Vagina (tissue), 2 donors: Measurements from ENCODE around the gene C2orf76. TPM values are rescaled to one million over a fixed set of nuclear protein-coding genes. Genes with fewer than 3 reads are reported as not detected.
A peak's percentile ranks its signal among the peaks of the same experiment; 100 is the strongest.

Experiments
- DNase-seq, 2 donors: peaks; one replicate each; pipeline ENCODE4 v3.0.0-alpha.2; 2017; ENCODE audit errors: extremely low spot score in 2 of 2
- H3K27ac ChIP-seq: fragments of 200-600 bp; sonication (generic); one replicate; pipeline ENCODE4 v1.5.1; 2019
- H3K27me3 ChIP-seq: fragments of 200-600 bp; sonication (generic); one replicate; pipeline ENCODE4 v1.5.1; 2019
- H3K36me3 ChIP-seq, 2 donors: fragments of 200-600 bp; sonication (generic); one replicate each; pipeline ENCODE4 v1.5.1; 2017 to 2019
- H3K4me1 ChIP-seq: fragments of 200-600 bp; sonication (generic); one replicate; pipeline ENCODE4 v1.5.1; 2019
- H3K4me3 ChIP-seq, 2 donors: fragments of 200-600 bp; sonication (generic); 1 replicate in 1 of 2; 2 replicates in 1 of 2; pipeline ENCODE4 v1.5.1; 2016 to 2019
- H3K9me3 ChIP-seq: fragments of 200-600 bp; sonication (generic); one replicate; pipeline ENCODE4 v1.5.1; 2019
- CTCF ChIP-seq, 3 experiments: fragments of 450-650 bp in 2 of 3; fragments of 200-600 bp in 1 of 3; sonication (generic) in 1 of 3; IDR thresholded peaks; one replicate each; pipeline ENCODE4 v1.5.1; 2017 to 2019; ENCODE audit warnings: antibody characterized with exemption in 3 of 3, mild to moderate bottlenecking in 2 of 3, moderate library complexity in 2 of 3
- POLR2A ChIP-seq, 2 donors: fragments of 450-650 bp; IDR thresholded peaks; one replicate each; pipeline ENCODE4 v1.6.1; 2017; ENCODE audit warnings: antibody characterized with exemption in 2 of 2, mild to moderate bottlenecking in 2 of 2, moderate library complexity in 2 of 2
- POLR2AphosphoS5 ChIP-seq, 2 donors: sonication (generic); formaldehyde crosslinking; IDR thresholded peaks; one replicate each; pipeline ENCODE4 v1.9.0; 2017; ENCODE audit warnings: antibody characterized with exemption in 2 of 2, mild to moderate bottlenecking in 2 of 2, low read depth in 1 of 2; ENCODE audit not compliant: insufficient read depth in 1 of 2
- intact Hi-C: fragments of 100-400 bp; cut with DNase I; formaldehyde crosslinking; loops from one replicate; pipeline ENCODE4 v1.15.1; 2023
- total RNA-seq: library from RNA; depleted of rRNA; stranded (reverse); fragments of >200 nt; gene quantifications from one replicate; pipeline ENCODE4 v1.2.3, GENCODE V29; 2016

C2orf76 gene
- total RNA-seq, 1 donor from 2014 or later, result 3.7 TPM

GRCh38 chr2:119255760-119256581, 110.7 kb downstream of the C2orf76 start:
- Histone ChIP-seq H3K9me3 (no peaks in the 10 kb centered on the region), H3K27ac (no peak overlapping the region), H3K4me3 (no peak overlapping the region), H3K4me1 (peaks cover 22% of the 10 kb centered on the region), H3K36me3 (no peaks in the 10 kb centered on the region), H3K27me3 (no peaks in the 10 kb centered on the region)
- TF ChIP-seq CTCF (IDR thresholded peaks at IDR 0.05) (no peak), POLR2A (IDR thresholded peaks at IDR 0.05) (no peak), POLR2AphosphoS5 (IDR thresholded peaks at IDR 0.05; ENCODE audit: insufficient read depth in 1 of 2, low read depth in 1 of 2) (no peak)
- no peak for DNase-seq
- intact Hi-C loops, result no loop called here

- Histone ChIP-seq H3K27me3 (no peaks in the 10 kb centered on the region), H3K4me1 (peaks cover 22% of the 10 kb centered on the region), H3K36me3 (no peaks in the 10 kb centered on the region), H3K9me3 (no peaks in the 10 kb centered on the region), H3K27ac (no peak overlapping the region), H3K4me3 (no peak overlapping the region)
- intact Hi-C loops, result no loop called here
- no peak for TF ChIP-seq POLR2AphosphoS5 (IDR thresholded peaks at IDR 0.05; ENCODE audit: insufficient read depth in 1 of 2, low read depth in 1 of 2)
- DNase-seq, result peak in 1 of 2 donors; percentile 84
These were observed 112.0 kb downstream of the C2orf76 start for GRCh38 chr2:119254601-119255080.

- H3K4me3 ChIP-seq, result no peak overlapping the region
- H3K27me3 ChIP-seq, result no peaks in the 10 kb centered on the region
- H3K4me1 ChIP-seq, result peaks cover 22% of the 10 kb centered on the region
- TF ChIP-seq POLR2A (IDR thresholded peaks at IDR 0.05), result no peak
- no peak for TF ChIP-seq CTCF (IDR thresholded peaks at IDR 0.05)
- no peak for TF ChIP-seq POLR2AphosphoS5 (IDR thresholded peaks at IDR 0.05; ENCODE audit: insufficient read depth in 1 of 2, low read depth in 1 of 2)
- H3K9me3 ChIP-seq, result no peaks in the 10 kb centered on the region
- DNase-seq, result peak in 1 of 2 donors; percentile 67
- H3K27ac ChIP-seq, result no peak overlapping the region
- no peaks in the 10 kb centered on the region for H3K36me3 ChIP-seq
- intact Hi-C loops, result no loop called here
These were observed 112.7 kb downstream of the C2orf76 start for GRCh38 chr2:119253760-119254600.

GRCh38 chr2:119253114-119253702, 113.4 kb downstream of the C2orf76 start:
- peaks cover 22% of the 10 kb centered on the region for H3K4me1 ChIP-seq
- no peak for TF ChIP-seq POLR2A (IDR thresholded peaks at IDR 0.05)
- TF ChIP-seq POLR2AphosphoS5 (IDR thresholded peaks at IDR 0.05; ENCODE audit: insufficient read depth in 1 of 2, low read depth in 1 of 2), result no peak
- TF ChIP-seq CTCF (IDR thresholded peaks at IDR 0.05), result no peak
- H3K36me3 ChIP-seq, result no peaks in the 10 kb centered on the region
- H3K4me3 ChIP-seq, result no peak overlapping the region
- H3K27ac ChIP-seq, result peak overlapping the region; percentile 27
- no peaks in the 10 kb centered on the region for H3K27me3 ChIP-seq
- intact Hi-C loops, result no loop called here
- no peaks in the 10 kb centered on the region for H3K9me3 ChIP-seq
- DNase-seq, result no peak

Other genes with a start within 250 kb of the C2orf76 start
- gene C1QL2, start 208.1 kb downstream of the C2orf76 start, total RNA-seq, result not detected
- 22.1 TPM for gene STEAP3, start 143.0 kb downstream of the C2orf76 start, total RNA-seq
- 117 TPM for gene DBI, start 143 bp upstream of the C2orf76 start, total RNA-seq
- 3.2 TPM for gene TMEM37, start 65.0 kb upstream of the C2orf76 start, total RNA-seq
- not detected for gene SCTR, start 157.6 kb upstream of the C2orf76 start, total RNA-seq
- 3.9 TPM for gene CFAP221, start 177.6 kb upstream of the C2orf76 start, total RNA-seq